Common myeloid progenitor, CD34-positive (primary cell): ENCODE results near the gene SMOC1.

ENCODE experiments used
- CTCF ChIA-PET: fragments of 350-600 bp; sonication (Branson Sonifier 250); formaldehyde crosslinking; loops from one replicate; lab custom pipeline; 2021; ENCODE audit warnings: antibody characterized with exemption; lab: Charles Lee
- POLR2A ChIA-PET: fragments of 350-600 bp; sonication (Branson Sonifier 250); formaldehyde crosslinking; loops from one replicate; lab custom pipeline; 2021; ENCODE audit warnings: antibody characterized with exemption; lab: Charles Lee
- DNase-seq, 3 donors: peaks; one replicate each; pipeline versions ENCODE4 v3.0.0 to v3.0.0-alpha.2; 2013
- H3K27ac ChIP-seq, 2 experiments: 1 replicate in 1 of 2; 2 replicates in 1 of 2; pipeline ENCODE4 v1.7.0; 2013; ENCODE audit warnings: inconsistent platforms in 2 of 2, low read length in 2 of 2, mild to moderate bottlenecking in 2 of 2, low read depth in 1 of 2, moderate library complexity in 1 of 2; ENCODE audit not compliant: severe bottlenecking in 2 of 2, insufficient read depth in 1 of 2, poor library complexity in 1 of 2
- H3K27me3 ChIP-seq, 5 experiments: replicated peaks in 2 of 5; 1 replicate in 3 of 5; 2 replicates in 2 of 5; pipeline versions ENCODE4 v1.6.1 to v1.7.0; 2013; ENCODE audit warnings: low read length in 4 of 5, mild to moderate bottlenecking in 2 of 5, moderate library complexity in 2 of 5, inconsistent platforms in 1 of 5; ENCODE audit not compliant: insufficient read depth in 5 of 5, control insufficient read depth in 4 of 5
- H3K36me3 ChIP-seq, 4 experiments: 1 replicate in 2 of 4; 2 replicates in 2 of 4; pipeline versions ENCODE4 v1.6.1 to v1.7.0; 2013; ENCODE audit warnings: low read length in 3 of 4, control low read depth in 1 of 4, mild to moderate bottlenecking in 1 of 4; ENCODE audit not compliant: control insufficient read depth in 4 of 4, insufficient read depth in 4 of 4
- H3K4me1 ChIP-seq, 4 experiments: 1 replicate in 3 of 4; 2 replicates in 1 of 4; pipeline versions ENCODE4 v1.6.1 to v1.7.1; 2013; ENCODE audit warnings: low read length in 3 of 4, mild to moderate bottlenecking in 3 of 4, control low read depth in 1 of 4, inconsistent platforms in 1 of 4, moderate library complexity in 1 of 4; ENCODE audit not compliant: control insufficient read depth in 4 of 4, insufficient read depth in 4 of 4; ENCODE audit errors: control extremely low read depth in 1 of 4
- H3K4me3 ChIP-seq, 7 experiments: 1 replicate in 4 of 7; 2 replicates in 3 of 7; pipeline versions ENCODE4 v1.5.1 to v1.7.0; 2013; ENCODE audit warnings: mild to moderate bottlenecking in 7 of 7, low read length in 6 of 7, moderate library complexity in 6 of 7, inconsistent platforms in 2 of 7, low read depth in 2 of 7, control low read depth in 1 of 7; ENCODE audit not compliant: insufficient read depth in 4 of 7, control insufficient read depth in 1 of 7; ENCODE audit errors: extremely low read depth in 1 of 7
- H3K9me3 ChIP-seq, 5 experiments: 1 replicate in 4 of 5; 2 replicates in 1 of 5; pipeline versions ENCODE4 v1.6.1 to v1.7.1; 2013; ENCODE audit warnings: low read length in 4 of 5, mild to moderate bottlenecking in 2 of 5, inconsistent platforms in 1 of 5, low read depth in 1 of 5, moderate library complexity in 1 of 5; ENCODE audit not compliant: control insufficient read depth in 4 of 5, insufficient read depth in 2 of 5; ENCODE audit errors: control extremely low read depth in 1 of 5
- WGBS: methylation state at CpG from one replicate; pipeline ENCODE4 v1.1.5; 2013; ENCODE audit not compliant: insufficient coverage; 5-methylcytosine and 5-hydroxymethylcytosine counted together

The SMOC1 gene

DNA sequence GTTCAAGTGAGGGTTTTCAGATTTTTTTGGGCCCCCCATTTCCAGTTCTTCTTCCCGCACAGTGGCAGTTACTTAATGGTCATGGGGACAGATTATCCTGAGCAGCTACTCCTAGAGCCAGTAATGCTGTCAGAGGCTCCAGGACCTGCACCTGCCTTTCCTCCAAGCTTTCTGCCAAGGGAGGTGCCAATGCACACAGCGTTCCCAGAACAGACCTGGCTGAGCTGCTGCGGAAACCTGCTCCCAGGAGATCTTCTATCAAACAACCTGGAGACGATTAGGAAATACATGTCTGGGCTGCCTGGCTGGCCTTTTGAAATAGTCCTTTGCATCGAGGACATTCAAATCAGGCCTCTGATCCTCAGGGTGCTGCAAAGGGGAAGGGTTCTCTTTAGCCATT is 188.6 kb downstream of the SMOC1 start:
- no peak overlapping the region for H3K4me3 ChIP-seq
- H3K4me1 ChIP-seq = no peaks in the 10 kb centered on the region
- H3K27me3 ChIP-seq = no peaks in the 10 kb centered on the region
- 92% methylated on average over 5 of the region's 5 CpGs for WGBS
- ChIA-PET POLR2A (no interaction called here), CTCF (no interaction called here)
- H3K36me3 ChIP-seq = peaks cover 0 to 5% (median 0%) of the 10 kb centered on the region in 4 experiments
- H3K9me3 ChIP-seq = no peaks in the 10 kb centered on the region
- no peak for DNase-seq
- no peak overlapping the region for H3K27ac ChIP-seq

- POLR2A ChIA-PET = no interaction called here
- 98% methylated on average over 4 of the region's 5 CpGs for WGBS
- H3K4me3 ChIP-seq = no peak overlapping the region
- H3K27me3 ChIP-seq = no peaks in the 10 kb centered on the region
- no peak for DNase-seq
- no peaks in the 10 kb centered on the region for H3K9me3 ChIP-seq
- no peaks in the 10 kb centered on the region for H3K4me1 ChIP-seq
- H3K36me3 ChIP-seq = no peaks in the 10 kb centered on the region
- no peak overlapping the region for H3K27ac ChIP-seq
- CTCF ChIA-PET = interaction anchor here (0.7 to 0.9 kb wide), 2 partner anchors 18 to 22 kb away, joined by 3 read pairs; no protein-coding TSS in a partner anchor
Observed at GRCh38 chr14:70069186-70069585, 190.0 kb downstream of the SMOC1 start.

DNA sequence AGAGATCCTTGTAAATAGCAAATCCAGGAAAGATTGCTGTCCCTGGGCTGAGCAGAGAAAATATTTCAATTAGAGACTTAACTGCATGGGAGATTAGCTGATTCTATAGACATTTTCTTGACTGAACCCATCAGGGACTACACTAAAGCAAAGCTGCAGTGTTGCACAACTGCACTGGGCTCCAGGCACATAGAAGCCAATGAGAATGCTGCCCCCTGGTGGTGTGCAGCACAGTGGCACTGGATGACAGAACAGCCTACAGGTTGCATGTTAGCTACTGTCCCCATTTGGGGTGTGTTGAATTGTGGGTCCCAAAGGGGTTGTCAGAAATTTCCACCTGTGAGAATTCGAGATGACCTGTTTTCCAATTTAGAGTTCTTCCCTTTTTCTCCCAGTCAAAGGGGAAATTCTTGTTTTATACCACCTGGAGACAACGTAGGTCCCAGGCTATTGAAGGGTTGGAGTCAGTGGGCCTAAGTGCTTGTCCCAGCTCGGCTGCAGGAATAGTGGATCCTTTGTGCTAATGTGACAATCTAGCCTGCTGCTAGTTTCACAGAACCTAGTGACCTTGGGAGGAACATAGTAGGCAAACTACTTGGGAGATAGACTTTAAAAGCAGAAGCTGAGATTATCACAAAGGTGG is 194.8 kb downstream of the SMOC1 start:
- CTCF ChIA-PET = interaction anchor here (0.6 to 3.3 kb wide), 6 partner anchors 11 to 256 kb away, joined by 3 to 30 read pairs (median 4); no protein-coding TSS in a partner anchor
- POLR2A ChIA-PET = no interaction called here
- Histone ChIP-seq H3K4me1 (no peaks in the 10 kb centered on the region), H3K9me3 (no peaks in the 10 kb centered on the region), H3K36me3 (no peaks in the 10 kb centered on the region), H3K27me3 (no peaks in the 10 kb centered on the region), H3K27ac (no peak overlapping the region), H3K4me3 (no peak overlapping the region)
- DNase-seq = peak; percentile 46 to 74 (median 73)
- WGBS = 88% methylated on average over 3 of the region's 3 CpGs

DNA sequence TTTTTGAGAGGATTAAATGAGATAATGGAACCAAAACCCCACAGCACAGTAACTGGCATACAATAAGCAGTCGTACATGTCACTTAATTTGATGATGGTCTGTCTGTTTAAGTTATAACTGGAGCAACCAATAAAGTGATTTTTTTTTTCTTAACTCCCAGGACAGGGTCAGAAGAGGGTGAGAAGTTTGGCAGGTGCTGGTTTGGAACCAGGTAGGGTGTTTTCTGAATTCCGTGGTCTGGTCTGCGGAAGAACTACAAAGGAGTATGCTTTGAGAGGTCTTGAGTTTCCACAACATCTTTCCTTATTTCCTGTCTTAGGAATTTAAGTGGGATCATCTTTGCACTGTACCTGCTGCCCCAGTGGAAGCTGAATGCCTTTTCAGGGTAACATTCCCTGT is 197.8 kb downstream of the SMOC1 start:
- Histone ChIP-seq H3K4me1 (no peaks in the 10 kb centered on the region), H3K27me3 (no peaks in the 10 kb centered on the region), H3K36me3 (no peaks in the 10 kb centered on the region), H3K27ac (no peak overlapping the region), H3K4me3 (no peak overlapping the region), H3K9me3 (no peaks in the 10 kb centered on the region)
- WGBS = 100% methylated on average over 1 of the region's 3 CpGs
- ChIA-PET POLR2A (no interaction called here), CTCF (interaction anchor here (1.7 kb wide), 1 partner anchor 10 kb away, joined by 6 read pairs; no protein-coding TSS in a partner anchor)
- no peak for DNase-seq

- peaks cover 0 to 7% (median 2%) of the 10 kb centered on the region in 4 experiments for H3K4me1 ChIP-seq
- no peak for DNase-seq
- ChIA-PET POLR2A (no interaction called here), CTCF (interaction anchor here (0.8 to 1.7 kb wide), 3 partner anchors 10 to 240 kb away, joined by 3 to 6 read pairs (median 3); no protein-coding TSS in a partner anchor)
- H3K4me3 ChIP-seq = no peak overlapping the region
- H3K27ac ChIP-seq = no peak overlapping the region
- H3K27me3 ChIP-seq = no peaks in the 10 kb centered on the region
- 92% methylated on average over 2 of the region's 2 CpGs for WGBS
- no peaks in the 10 kb centered on the region for H3K9me3 ChIP-seq
- no peaks in the 10 kb centered on the region for H3K36me3 ChIP-seq
Observed at GRCh38 chr14:70077720-70078119, 198.5 kb downstream of the SMOC1 start.

- ChIA-PET CTCF (interaction anchor here (0.8 to 1.6 kb wide), 3 partner anchors 9 to 239 kb away, joined by 3 read pairs; no protein-coding TSS in a partner anchor), POLR2A (no interaction called here)
- H3K27ac ChIP-seq = no peak overlapping the region
- no peaks in the 10 kb centered on the region for H3K9me3 ChIP-seq
- no peaks in the 10 kb centered on the region for H3K27me3 ChIP-seq
- DNase-seq = no peak
- H3K4me1 ChIP-seq = peaks cover 0 to 8% (median 2%) of the 10 kb centered on the region in 4 experiments
- H3K36me3 ChIP-seq = no peaks in the 10 kb centered on the region
- no peak overlapping the region for H3K4me3 ChIP-seq
Observed at GRCh38 chr14:70078329-70078728, 199.1 kb downstream of the SMOC1 start.

DNA sequence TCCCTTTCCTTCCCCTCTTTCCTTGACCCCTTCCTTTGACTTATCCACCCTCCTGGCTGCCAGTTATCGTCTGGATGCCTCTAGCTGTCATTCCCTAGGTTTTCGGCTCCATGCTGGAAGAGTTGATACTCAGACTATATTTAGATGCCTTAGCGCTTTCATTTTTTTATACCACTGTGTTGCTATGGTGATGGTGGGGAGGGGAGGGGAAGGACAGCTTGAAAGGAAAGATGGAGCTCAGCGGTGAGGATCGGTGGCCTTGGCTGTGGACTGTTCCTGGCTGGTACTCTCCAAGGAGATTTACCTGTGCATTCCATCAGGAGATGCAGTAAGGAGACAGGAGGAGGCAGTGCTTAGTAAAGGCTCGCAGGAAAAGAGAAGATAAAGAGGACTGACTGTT is 200.9 kb downstream of the SMOC1 start:
- peaks cover 0 to 8% (median 2%) of the 10 kb centered on the region in 4 experiments for H3K4me1 ChIP-seq
- no peaks in the 10 kb centered on the region for H3K9me3 ChIP-seq
- H3K4me3 ChIP-seq = no peak overlapping the region
- no peak overlapping the region for H3K27ac ChIP-seq
- DNase-seq = no peak
- WGBS = 95% methylated on average over 4 of the region's 6 CpGs
- ChIA-PET POLR2A (no interaction called here), CTCF (interaction anchor here (1.7 kb wide), 1 partner anchor 12 kb away, joined by 6 read pairs; no protein-coding TSS in a partner anchor)
- no peaks in the 10 kb centered on the region for H3K36me3 ChIP-seq
- H3K27me3 ChIP-seq = no peaks in the 10 kb centered on the region
